ENCODE measurements around the gene SORD. TPM values are rescaled to one million over a fixed set of nuclear protein-coding genes. Genes with fewer than 3 reads are reported as not detected.

SORD gene
- total RNA-seq, 1 donor from 2014 or later, result 15.5 TPM

GRCh38 chr15:45111390-45112142 lies 88.6 kb downstream of the SORD start:
- peak overlapping the region; percentile 52 for H3K4me3 Mint-ChIP-seq
- H3K4me1 Mint-ChIP-seq, result peaks cover 42% of the 10 kb centered on the region
- ChIA-PET POLR2A (no interaction called here), CTCF (no interaction called here)
- no peaks in the 10 kb centered on the region for H3K36me3 Mint-ChIP-seq (ENCODE audit: low read depth)
- H3K27me3 Mint-ChIP-seq, result peaks cover 67% of the 10 kb centered on the region
- H3K27ac Mint-ChIP-seq, result no peak overlapping the region
- TF ChIP-seq CTCF (IDR thresholded peaks at IDR 0.05), result no peak
- no peak for ATAC-seq (ENCODE audit: low read depth)
- H3K9me3 Mint-ChIP-seq, result no peaks in the 10 kb centered on the region
- intact Hi-C loops (cut with micrococcal nuclease), result no loop called here
- no peak for DNase-seq

GRCh38 chr15:45112143-45112590 lies 89.2 kb downstream of the SORD start:
- DNase-seq, result no peak
- no peak for ATAC-seq (ENCODE audit: low read depth)

GRCh38 chr15:45112591-45113379 lies 89.8 kb downstream of the SORD start:
- intact Hi-C loops (cut with micrococcal nuclease), result no loop called here
- ATAC-seq (ENCODE audit: low read depth) (no peak), DNase-seq (no peak)
- H3K4me1 Mint-ChIP-seq, result peaks cover 53% of the 10 kb centered on the region
- POLR2A ChIA-PET, result no interaction called here
- peak overlapping the region; percentile 52 for H3K4me3 Mint-ChIP-seq
- CTCF ChIA-PET, result interaction anchor here (1.3 kb wide), 1 partner anchor 14 kb away, joined by 4 read pairs; no protein-coding TSS in a partner anchor
- H3K27ac Mint-ChIP-seq, result no peak overlapping the region
- no peak for TF ChIP-seq CTCF (IDR thresholded peaks at IDR 0.05)
- no peaks in the 10 kb centered on the region for H3K9me3 Mint-ChIP-seq
- H3K36me3 Mint-ChIP-seq (ENCODE audit: low read depth), result no peaks in the 10 kb centered on the region
- peaks cover 76% of the 10 kb centered on the region for H3K27me3 Mint-ChIP-seq

More at GRCh38 chr15:45112143-45112590, 89.2 kb downstream of the SORD start:
- CTCF ChIA-PET, result no interaction called here
- peaks cover 47% of the 10 kb centered on the region for H3K4me1 Mint-ChIP-seq
- no peak for TF ChIP-seq CTCF (IDR thresholded peaks at IDR 0.05)
- H3K27ac Mint-ChIP-seq, result no peak overlapping the region
- no peaks in the 10 kb centered on the region for H3K9me3 Mint-ChIP-seq
- H3K36me3 Mint-ChIP-seq (ENCODE audit: low read depth), result no peaks in the 10 kb centered on the region
- intact Hi-C loops (cut with micrococcal nuclease), result no loop called here
- POLR2A ChIA-PET, result no interaction called here
- H3K4me3 Mint-ChIP-seq, result peak overlapping the region; percentile 52
- peaks cover 70% of the 10 kb centered on the region for H3K27me3 Mint-ChIP-seq

- CTCF ChIA-PET, result interaction anchor here (1.3 kb wide), 1 partner anchor 14 kb away, joined by 4 read pairs; no protein-coding TSS in a partner anchor
Observed at GRCh38 chr15:45113380-45113990, 90.5 kb downstream of the SORD start.

More at GRCh38 chr15:45113380-45113990, 90.5 kb downstream of the SORD start:
- DNase-seq (no peak), ATAC-seq (ENCODE audit: low read depth) (no peak)
- Mint-ChIP-seq H3K27me3 (peaks cover 81% of the 10 kb centered on the region), H3K4me1 (peaks cover 58% of the 10 kb centered on the region), H3K27ac (no peak overlapping the region), H3K9me3 (no peaks in the 10 kb centered on the region), H3K4me3 (peak overlapping the region; percentile 79), H3K36me3 (ENCODE audit: low read depth) (no peaks in the 10 kb centered on the region)
- intact Hi-C loops (cut with micrococcal nuclease), result no loop called here
- no peak for TF ChIP-seq CTCF (IDR thresholded peaks at IDR 0.05)
- POLR2A ChIA-PET, result no interaction called here

Data from activated B cell treated with CpG ODN at 0.5 μM for 24 hours (primary cell).